ENCODE measurements around the gene SH3RF3. TPM values are rescaled to one million over a fixed set of nuclear protein-coding genes. Genes with fewer than 3 reads are reported as not detected.

The SH3RF3 gene
- total RNA-seq, 1 donor from 2014 or later: 0.47 TPM

GRCh38 chr2:109205447-109205846, 76.4 kb downstream of the SH3RF3 start:
- Mint-ChIP-seq H3K27me3 (peaks cover 54% of the 10 kb centered on the region), H3K9me3 (no peaks in the 10 kb centered on the region)

GRCh38 chr2:109206569-109207146, 77.7 kb downstream of the SH3RF3 start:
- Mint-ChIP-seq H3K27me3 (peaks cover 59% of the 10 kb centered on the region), H3K4me1 (peaks cover 16% of the 10 kb centered on the region), H3K27ac (no peak overlapping the region), H3K9me3 (no peaks in the 10 kb centered on the region), H3K4me3 (no peak overlapping the region), H3K36me3 (ENCODE audit: low read depth) (no peaks in the 10 kb centered on the region)
- intact Hi-C loops (cut with micrococcal nuclease): no loop called here
- no peak for DNase-seq

More at GRCh38 chr2:109205447-109205846, 76.4 kb downstream of the SH3RF3 start:
- H3K4me1 Mint-ChIP-seq: peaks cover 7% of the 10 kb centered on the region
- no peak overlapping the region for H3K27ac Mint-ChIP-seq
- no peak for DNase-seq
- H3K36me3 Mint-ChIP-seq (ENCODE audit: low read depth): no peaks in the 10 kb centered on the region
- intact Hi-C loops (cut with micrococcal nuclease): no loop called here
- H3K4me3 Mint-ChIP-seq: no peak overlapping the region

GRCh38 chr2:109207176-109207575, 78.2 kb downstream of the SH3RF3 start:
- no peak overlapping the region for H3K4me3 Mint-ChIP-seq
- intact Hi-C loops (cut with micrococcal nuclease): no loop called here
- H3K27me3 Mint-ChIP-seq: peaks cover 60% of the 10 kb centered on the region
- H3K27ac Mint-ChIP-seq: no peak overlapping the region
- peaks cover 19% of the 10 kb centered on the region for H3K4me1 Mint-ChIP-seq
- no peaks in the 10 kb centered on the region for H3K36me3 Mint-ChIP-seq (ENCODE audit: low read depth)
- DNase-seq: no peak
- no peaks in the 10 kb centered on the region for H3K9me3 Mint-ChIP-seq

- DNase-seq: no peak
- peaks cover 70% of the 10 kb centered on the region for H3K27me3 Mint-ChIP-seq
- H3K4me1 Mint-ChIP-seq: peaks cover 28% of the 10 kb centered on the region
- H3K36me3 Mint-ChIP-seq (ENCODE audit: low read depth): no peaks in the 10 kb centered on the region
- no peaks in the 10 kb centered on the region for H3K9me3 Mint-ChIP-seq
- H3K4me3 Mint-ChIP-seq: no peak overlapping the region
- intact Hi-C loops (cut with micrococcal nuclease): loop anchor here (1.0 kb wide), 1 partner anchor 280 kb away; no protein-coding TSS in a partner anchor
- no peak overlapping the region for H3K27ac Mint-ChIP-seq
These were observed 79.3 kb downstream of the SH3RF3 start for GRCh38 chr2:109208071-109208950.

- H3K4me1 Mint-ChIP-seq: peaks cover 35% of the 10 kb centered on the region
- no peak for DNase-seq
- no peak overlapping the region for H3K27ac Mint-ChIP-seq
- H3K27me3 Mint-ChIP-seq: peaks cover 72% of the 10 kb centered on the region
- H3K36me3 Mint-ChIP-seq (ENCODE audit: low read depth): no peaks in the 10 kb centered on the region
- intact Hi-C loops (cut with micrococcal nuclease): loop anchor here (1.0 kb wide), 1 partner anchor 281 kb away; no protein-coding TSS in a partner anchor
- H3K9me3 Mint-ChIP-seq: no peaks in the 10 kb centered on the region
- no peak overlapping the region for H3K4me3 Mint-ChIP-seq
These were observed 79.9 kb downstream of the SH3RF3 start for GRCh38 chr2:109208951-109209335.

GRCh38 chr2:109209412-109209811, 80.4 kb downstream of the SH3RF3 start:
- H3K36me3 Mint-ChIP-seq (ENCODE audit: low read depth): no peaks in the 10 kb centered on the region
- DNase-seq: no peak
- no peak overlapping the region for H3K4me3 Mint-ChIP-seq
- peaks cover 71% of the 10 kb centered on the region for H3K27me3 Mint-ChIP-seq
- intact Hi-C loops (cut with micrococcal nuclease): no loop called here
- H3K4me1 Mint-ChIP-seq: peaks cover 39% of the 10 kb centered on the region
- no peaks in the 10 kb centered on the region for H3K9me3 Mint-ChIP-seq
- no peak overlapping the region for H3K27ac Mint-ChIP-seq

- no peak for DNase-seq
- no peak overlapping the region for H3K4me3 Mint-ChIP-seq
- H3K27ac Mint-ChIP-seq: no peak overlapping the region
- intact Hi-C loops (cut with micrococcal nuclease): loop anchor here (10.0 kb wide), 1 partner anchor 585 kb away; no protein-coding TSS in a partner anchor
- peaks cover 71% of the 10 kb centered on the region for H3K27me3 Mint-ChIP-seq
- no peaks in the 10 kb centered on the region for H3K9me3 Mint-ChIP-seq
- peaks cover 45% of the 10 kb centered on the region for H3K4me1 Mint-ChIP-seq
- no peaks in the 10 kb centered on the region for H3K36me3 Mint-ChIP-seq (ENCODE audit: low read depth)
These were observed 80.9 kb downstream of the SH3RF3 start for GRCh38 chr2:109209941-109210340.

GRCh38 chr2:109210431-109211200, 81.6 kb downstream of the SH3RF3 start:
- Mint-ChIP-seq H3K27me3 (peaks cover 74% of the 10 kb centered on the region), H3K9me3 (no peaks in the 10 kb centered on the region), H3K27ac (peak overlapping the region; percentile 19), H3K4me3 (no peak overlapping the region), H3K4me1 (peaks cover 51% of the 10 kb centered on the region), H3K36me3 (ENCODE audit: low read depth) (no peaks in the 10 kb centered on the region)
- DNase-seq: no peak
- intact Hi-C loops (cut with micrococcal nuclease): loop anchor here (10.0 kb wide), 1 partner anchor 586 kb away; no protein-coding TSS in a partner anchor

- H3K36me3 Mint-ChIP-seq (ENCODE audit: low read depth): no peaks in the 10 kb centered on the region
- intact Hi-C loops (cut with micrococcal nuclease): loop anchor here (10.0 kb wide), 1 partner anchor 587 kb away; no protein-coding TSS in a partner anchor
- H3K27me3 Mint-ChIP-seq: peaks cover 70% of the 10 kb centered on the region
- H3K4me1 Mint-ChIP-seq: peaks cover 58% of the 10 kb centered on the region
- H3K4me3 Mint-ChIP-seq: no peak overlapping the region
- no peak overlapping the region for H3K27ac Mint-ChIP-seq
- no peaks in the 10 kb centered on the region for H3K9me3 Mint-ChIP-seq
- no peak for DNase-seq
These were observed 82.3 kb downstream of the SH3RF3 start for GRCh38 chr2:109211315-109211714.

GRCh38 chr2:109212836-109213563, 84.0 kb downstream of the SH3RF3 start:
- H3K36me3 Mint-ChIP-seq (ENCODE audit: low read depth): no peaks in the 10 kb centered on the region
- peak overlapping the region; percentile 84 for H3K27ac Mint-ChIP-seq
- peaks cover 62% of the 10 kb centered on the region for H3K27me3 Mint-ChIP-seq

GRCh38 chr2:109213646-109214433, 84.8 kb downstream of the SH3RF3 start:
- H3K4me1 Mint-ChIP-seq: peaks cover 79% of the 10 kb centered on the region
- no peaks in the 10 kb centered on the region for H3K36me3 Mint-ChIP-seq (ENCODE audit: low read depth)
- peaks cover 55% of the 10 kb centered on the region for H3K27me3 Mint-ChIP-seq
- peak overlapping the region; percentile 74 for H3K4me3 Mint-ChIP-seq
- peak; percentile 94 for DNase-seq
- H3K9me3 Mint-ChIP-seq: peaks cover 6% of the 10 kb centered on the region
- intact Hi-C loops (cut with micrococcal nuclease): loop anchor here (1.0 to 10.0 kb wide), 5 partner anchors 70 to 589 kb away; partner anchors contain the start of gene SH3RF3
- H3K27ac Mint-ChIP-seq: peak overlapping the region; percentile 84

More at GRCh38 chr2:109212836-109213563, 84.0 kb downstream of the SH3RF3 start:
- no peak for DNase-seq
- Mint-ChIP-seq H3K9me3 (peaks cover 6% of the 10 kb centered on the region), H3K4me1 (peaks cover 71% of the 10 kb centered on the region), H3K4me3 (peak overlapping the region; percentile 74)
- intact Hi-C loops (cut with micrococcal nuclease): loop anchor here (10.0 kb wide), 1 partner anchor 588 kb away; no protein-coding TSS in a partner anchor

- Mint-ChIP-seq H3K4me1 (peaks cover 78% of the 10 kb centered on the region), H3K27me3 (peaks cover 52% of the 10 kb centered on the region), H3K27ac (peak overlapping the region; percentile 84), H3K36me3 (ENCODE audit: low read depth) (no peaks in the 10 kb centered on the region), H3K4me3 (peak overlapping the region; percentile 74), H3K9me3 (peaks cover 6% of the 10 kb centered on the region)
- peak; percentile 70 for DNase-seq
- intact Hi-C loops (cut with micrococcal nuclease): loop anchor here (1.0 to 10.0 kb wide), 7 partner anchors 71 to 997 kb away; partner anchors contain the start of genes MTLN and SH3RF3
These were observed 85.8 kb downstream of the SH3RF3 start for GRCh38 chr2:109214651-109215371.

All from activated CD4-positive, alpha-beta T cell treated with anti-CD3 and anti-CD28 coated beads, Interleukin-2, amount 10 ng/mL, durations not matched to agents 24 days and 14 days (primary cell).